NCI-H446 (cell line): ENCODE measurements around the gene CTBP1.

ENCODE experiments used
- DNase-seq, 2 experiments: peaks; one replicate each; lab custom pipeline; 2025; lab: John Stamatoyannopoulos, UW

CTBP1 gene

DNA sequence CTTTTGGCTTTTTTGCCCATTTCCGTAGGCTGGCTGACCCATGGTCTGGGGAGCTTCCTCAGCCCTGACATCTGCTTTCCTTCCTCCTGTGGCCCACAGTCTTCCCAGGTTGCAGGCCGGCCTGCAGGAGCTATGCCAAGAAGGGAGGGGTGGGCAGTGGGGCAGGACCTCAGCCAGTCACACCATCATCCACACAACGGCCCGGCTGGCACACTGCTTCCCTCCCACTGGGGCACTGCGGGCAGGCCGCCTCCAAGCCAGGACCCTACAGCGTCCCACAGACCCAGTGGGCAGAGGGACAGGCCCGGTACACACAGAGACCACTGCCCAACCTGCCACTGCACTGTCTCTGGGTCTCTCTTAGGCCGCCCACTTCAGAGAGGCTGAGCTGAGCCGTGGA is 38.0 kb downstream of the CTBP1 start:
- no peak for DNase-seq

DNA sequence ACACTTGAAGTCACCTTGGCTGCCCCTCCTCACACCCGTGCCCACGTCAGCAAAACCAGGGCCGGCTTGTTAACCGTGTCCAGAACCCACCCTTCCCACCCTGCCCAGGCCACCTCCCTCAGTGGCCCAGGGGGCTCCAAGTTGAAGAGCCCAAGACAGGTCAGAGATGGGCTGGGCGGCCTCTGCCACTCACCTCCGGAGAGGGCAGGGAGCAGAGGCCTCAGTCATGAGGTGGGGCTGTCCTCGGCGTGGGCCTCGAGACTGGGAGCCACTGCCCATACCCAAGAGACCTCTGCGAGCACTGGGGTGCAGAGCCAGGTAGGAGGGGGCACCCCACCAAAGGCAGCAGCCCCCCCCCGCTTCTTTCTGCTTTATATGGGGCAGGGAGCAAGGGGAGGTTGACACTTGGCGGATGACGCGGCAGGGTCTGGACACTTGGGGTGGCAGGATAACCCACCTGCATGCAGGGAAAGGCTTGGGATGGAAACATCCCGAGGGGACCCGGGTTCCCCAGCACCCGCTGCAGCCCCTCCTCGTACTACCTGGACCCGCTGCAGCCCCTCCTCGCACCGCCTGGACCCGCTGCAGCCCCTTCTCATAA is 38.6 kb downstream of the CTBP1 start:
- no peak for DNase-seq

DNA sequence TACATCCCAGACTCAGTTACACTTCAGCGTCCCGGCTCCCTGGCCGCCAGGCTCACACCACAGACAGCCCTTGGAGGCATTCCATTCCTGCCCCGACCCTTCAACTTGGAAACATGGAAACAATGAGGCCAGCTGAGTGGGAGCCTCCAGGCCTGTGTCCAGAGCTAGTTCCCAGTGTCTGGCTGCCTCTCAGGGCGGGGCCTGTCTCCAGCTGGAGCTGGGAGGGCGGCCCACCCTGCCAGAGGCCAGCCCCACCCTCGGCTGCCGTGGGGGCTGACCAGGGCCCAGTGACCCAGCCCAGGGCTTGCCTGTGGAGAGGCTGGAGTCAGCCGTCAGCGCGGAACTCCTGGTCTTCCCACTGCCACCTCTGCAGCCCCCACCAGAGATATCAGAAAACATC is 39.1 kb downstream of the CTBP1 start:
- no peak for DNase-seq

GRCh38 chr4:1208970-1209704 is 39.8 kb downstream of the CTBP1 start:
- DNase-seq, result no peak

GRCh38 chr4:1208266-1208961 is 40.5 kb downstream of the CTBP1 start:
- no peak for DNase-seq

DNA sequence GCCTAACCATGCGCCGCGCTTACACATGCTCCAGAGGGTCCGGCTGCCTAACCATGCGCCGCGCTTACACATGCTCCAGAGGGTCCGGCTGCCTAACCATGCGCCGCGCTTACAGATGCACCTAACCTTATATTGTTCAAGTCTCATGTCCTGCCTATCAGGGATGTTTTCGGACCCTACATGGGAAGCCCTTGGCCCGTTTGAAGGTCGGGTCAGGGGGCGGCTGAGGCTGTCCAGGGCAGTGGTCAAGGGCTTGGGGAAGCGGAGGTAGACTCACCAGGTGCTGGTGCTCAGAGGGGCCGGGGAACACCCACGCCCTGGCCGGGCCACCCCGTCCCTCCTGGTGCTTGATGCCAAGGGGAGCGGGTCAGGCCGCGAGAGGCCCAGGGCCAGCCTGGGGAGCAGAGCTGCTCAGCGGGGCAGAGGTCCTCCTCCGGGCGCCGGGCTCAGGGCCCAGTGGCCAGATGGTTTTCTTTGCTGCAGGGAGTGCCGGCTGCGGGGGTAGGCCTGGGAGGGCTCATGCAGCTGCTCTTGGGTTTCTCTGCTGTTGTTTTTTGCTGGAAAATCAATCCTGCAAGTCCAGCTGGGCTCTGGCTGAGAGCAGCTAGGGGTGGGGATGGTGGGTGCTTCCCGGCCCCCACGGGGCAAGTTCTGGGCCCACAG is 41.2 kb downstream of the CTBP1 start:
- peak; percentile 29 to 74 for DNase-seq

- no peak for DNase-seq
Measured at GRCh38 chr4:1207157-1207470, 41.8 kb downstream of the CTBP1 start.

- DNase-seq, result no peak
Measured at GRCh38 chr4:1206299-1207156, 42.4 kb downstream of the CTBP1 start.

DNA sequence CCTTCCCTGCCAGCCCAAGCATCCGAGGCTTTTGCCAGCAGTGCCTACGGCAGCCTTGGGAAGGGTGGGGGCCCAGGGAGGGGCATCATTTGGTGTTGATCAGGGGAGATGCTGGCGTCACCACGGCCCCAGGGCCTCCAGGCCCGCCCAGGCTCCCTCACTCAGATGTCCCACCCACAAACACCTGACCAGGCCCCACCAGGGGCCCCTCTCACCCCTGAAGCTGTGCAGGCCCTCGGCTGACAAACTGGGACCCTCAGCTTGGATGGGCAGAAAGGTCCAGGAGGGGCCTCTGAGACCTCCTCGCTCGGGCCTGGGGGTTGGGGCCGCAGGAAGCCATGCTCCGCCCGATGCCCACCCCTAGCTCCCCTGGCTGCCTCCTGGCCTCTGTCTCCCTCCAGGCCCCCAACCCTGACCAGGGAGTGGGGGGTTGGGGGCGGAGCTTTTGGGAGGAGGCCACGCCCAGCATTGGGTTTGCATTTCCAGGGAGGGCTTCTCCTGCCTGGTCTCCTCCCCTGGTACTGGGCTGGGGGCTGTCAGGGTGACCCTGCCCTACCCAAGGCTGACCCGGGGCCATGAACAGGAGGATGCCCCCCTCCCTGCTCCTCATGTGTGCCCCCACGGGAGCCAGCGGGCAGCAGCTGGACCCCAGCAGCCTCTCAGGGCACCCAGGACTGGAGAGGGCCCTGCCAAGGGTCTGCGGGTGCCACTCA is 43.2 kb downstream of the CTBP1 start:
- DNase-seq, result no peak

DNA sequence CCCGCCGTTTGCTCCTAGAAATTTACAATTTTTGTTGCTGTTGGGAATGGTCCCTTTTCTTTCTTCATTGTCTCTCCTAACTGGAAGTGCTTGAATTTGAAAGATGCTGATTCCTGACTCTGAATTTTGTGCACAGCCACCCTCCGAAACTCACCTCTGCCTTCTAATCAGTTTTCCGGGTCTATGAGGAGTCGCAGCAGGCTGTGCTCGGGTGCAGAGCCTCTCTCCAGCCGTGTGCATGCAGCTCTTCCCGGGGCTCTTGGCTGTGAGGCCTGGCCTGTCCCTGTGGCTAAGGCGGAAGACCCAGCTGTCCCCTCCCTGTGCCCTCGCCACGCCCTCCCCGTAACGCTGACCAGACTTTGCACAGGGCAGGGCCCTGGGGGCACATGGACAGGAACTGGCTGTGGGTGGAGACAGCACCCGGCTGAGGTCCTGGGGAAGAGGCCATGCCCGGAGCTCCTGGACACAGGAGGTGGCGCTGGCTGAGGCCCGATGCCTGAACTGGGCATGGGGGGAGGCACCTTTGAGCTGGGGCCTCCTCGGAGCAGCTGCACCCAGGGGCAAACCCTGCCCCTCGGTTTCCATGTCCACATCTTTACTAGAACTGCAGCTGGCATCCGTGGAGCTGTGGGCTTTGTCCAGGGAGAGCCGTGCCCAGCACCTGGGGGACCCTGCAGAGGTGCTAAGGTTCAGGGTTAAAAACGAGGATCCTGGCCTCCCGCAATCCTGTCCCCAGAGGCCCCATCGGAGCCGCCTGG is 43.9 kb downstream of the CTBP1 start:
- no peak for DNase-seq

GRCh38 chr4:1204286-1204827 is 44.6 kb downstream of the CTBP1 start:
- no peak for DNase-seq

- DNase-seq, result no peak
Measured at GRCh38 chr4:1203026-1203616, 45.8 kb downstream of the CTBP1 start.

GRCh38 chr4:1202526-1203011 is 46.4 kb downstream of the CTBP1 start:
- no peak for DNase-seq

- DNase-seq, result no peak
Measured at GRCh38 chr4:1201851-1202525, 46.9 kb downstream of the CTBP1 start.

- DNase-seq, result peak in 1 of 2 experiments; percentile 63
Measured at GRCh38 chr4:1200425-1201035, 48.4 kb downstream of the CTBP1 start.

GRCh38 chr4:1199556-1200331 is 49.2 kb downstream of the CTBP1 start:
- no peak for DNase-seq

- DNase-seq, result peak in 1 of 2 experiments; percentile 17
Measured at GRCh38 chr4:1198098-1198844, 50.7 kb downstream of the CTBP1 start.
